ENCODE measurements around the gene SMAD5. TPM values are rescaled to one million over a fixed set of nuclear protein-coding genes. Genes with fewer than 3 reads are reported as not detected.

SMAD5 gene
- total RNA-seq, 1 experiment from 2014 or later: 69.3 TPM

DNA sequence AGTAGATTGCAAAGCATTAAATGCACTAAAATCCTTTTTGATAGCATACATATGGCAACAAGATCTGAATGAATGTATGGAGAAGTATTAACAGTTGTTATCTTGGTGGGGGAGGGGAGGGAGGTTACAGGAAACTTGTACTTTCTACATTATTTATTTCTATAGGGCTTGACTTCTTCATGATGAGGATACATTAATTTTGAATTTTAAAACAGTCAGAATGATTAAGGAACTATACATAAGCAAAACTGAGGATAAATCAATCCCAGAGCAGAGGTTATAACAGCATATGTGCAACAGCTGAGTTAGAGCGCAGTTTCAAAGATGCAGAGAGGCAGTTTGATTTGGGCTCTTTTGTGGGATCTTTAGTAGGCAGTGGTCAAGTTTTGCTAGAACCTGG, 23.9 kb upstream of the SMAD5 start:
- H3K36me3 Mint-ChIP-seq (ENCODE audit: insufficient read depth in 1 of 3, low read depth in 3 of 3): no peaks in the 10 kb centered on the region
- H3K9me3 Mint-ChIP-seq: no peaks in the 10 kb centered on the region; a peak in 1 of 5 replicates
- Histone ChIP-seq H3K56ac (ENCODE audit: insufficient read length, low read depth, low read length) (no peak overlapping the region), H2AK5ac (ENCODE audit: insufficient read length, low read length) (no peak overlapping the region), H3K23me2 (ENCODE audit: insufficient read length, low read depth, low read length, poor library complexity, severe bottlenecking) (no peaks in the 10 kb centered on the region), H3T11ph (ENCODE audit: low read length) (no peak overlapping the region), H3K79me1 (ENCODE audit: insufficient read depth, low read depth, low read length, poor library complexity, severe bottlenecking) (no peaks in the 10 kb centered on the region), H3K18ac (ENCODE audit: insufficient read length, low read depth, low read length) (no peak overlapping the region), H3K9ac (ENCODE audit: extremely low read depth, insufficient read length, low read length) (no peak overlapping the region), H4K5ac (ENCODE audit: insufficient read length, low read depth, low read length) (no peak overlapping the region), H3K27me3 (ENCODE audit: insufficient read depth, low read length) (no peaks in the 10 kb centered on the region), H3K4me1 (ENCODE audit: insufficient read depth, low read length) (peaks cover 3% of the 10 kb centered on the region; the same call in 1 of the 2 replicates), H2BK12ac (ENCODE audit: insufficient read length, low read depth, low read length) (no peak overlapping the region), H3K23ac (ENCODE audit: insufficient read length, low read depth, low read length) (no peak overlapping the region), H2BK120ac (ENCODE audit: low read depth, low read length, poor library complexity, severe bottlenecking) (no peak overlapping the region), H3K4me2 (ENCODE audit: insufficient read depth, insufficient read length, low read length) (no peak overlapping the region), H2BK20ac (ENCODE audit: low read depth, low read length, poor library complexity, severe bottlenecking) (no peak overlapping the region), H2AFZ (ENCODE audit: low read length) (no peak overlapping the region), H4K20me1 (ENCODE audit: control insufficient read depth, insufficient read depth, insufficient read length) (no peaks in the 10 kb centered on the region), H4K91ac (ENCODE audit: insufficient read length, low read depth, low read length) (no peak overlapping the region), H3K14ac (ENCODE audit: insufficient read depth, low read length) (no peak overlapping the region), H2BK15ac (ENCODE audit: low read depth, low read length) (no peak overlapping the region), H4K8ac (replicated peaks; ENCODE audit: insufficient read length, low read depth, low read length) (no peak overlapping the region), H3K9me3 (ENCODE audit: control insufficient read depth, low read depth, low read length) (no peaks in the 10 kb centered on the region), H2BK5ac (ENCODE audit: insufficient read length, low read length) (no peak overlapping the region), H3K27ac (ENCODE audit: insufficient read length, low read depth, low read length) (no peak overlapping the region), H3K4ac (ENCODE audit: low read depth, low read length) (no peak overlapping the region), H3K79me2 (ENCODE audit: insufficient read depth, low read length) (no peaks in the 10 kb centered on the region)
- TF ChIP-seq, protein P1, sequence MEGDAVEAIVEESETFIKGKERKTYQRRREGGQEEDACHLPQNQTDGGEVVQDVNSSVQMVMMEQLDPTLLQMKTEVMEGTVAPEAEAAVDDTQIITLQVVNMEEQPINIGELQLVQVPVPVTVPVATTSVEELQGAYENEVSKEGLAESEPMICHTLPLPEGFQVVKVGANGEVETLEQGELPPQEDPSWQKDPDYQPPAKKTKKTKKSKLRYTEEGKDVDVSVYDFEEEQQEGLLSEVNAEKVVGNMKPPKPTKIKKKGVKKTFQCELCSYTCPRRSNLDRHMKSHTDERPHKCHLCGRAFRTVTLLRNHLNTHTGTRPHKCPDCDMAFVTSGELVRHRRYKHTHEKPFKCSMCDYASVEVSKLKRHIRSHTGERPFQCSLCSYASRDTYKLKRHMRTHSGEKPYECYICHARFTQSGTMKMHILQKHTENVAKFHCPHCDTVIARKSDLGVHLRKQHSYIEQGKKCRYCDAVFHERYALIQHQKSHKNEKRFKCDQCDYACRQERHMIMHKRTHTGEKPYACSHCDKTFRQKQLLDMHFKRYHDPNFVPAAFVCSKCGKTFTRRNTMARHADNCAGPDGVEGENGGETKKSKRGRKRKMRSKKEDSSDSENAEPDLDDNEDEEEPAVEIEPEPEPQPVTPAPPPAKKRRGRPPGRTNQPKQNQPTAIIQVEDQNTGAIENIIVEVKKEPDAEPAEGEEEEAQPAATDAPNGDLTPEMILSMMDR (conservative IDR thresholded peaks at IDR 0.05): no peak
- H3K27ac Mint-ChIP-seq: no peak overlapping the region
- peaks cover 4% of the 10 kb centered on the region for H3K27me3 Mint-ChIP-seq (ENCODE audit: low read depth)
- no CpG with 5 or more reads among the region's 1 CpG for WGBS (ENCODE audit: extremely low coverage, insufficient read length, low lambda C conversion rate)
- no peak for DNase-seq
- peaks cover 22 to 24% of the 10 kb centered on the region in 2 experiments for H3K4me1 Mint-ChIP-seq
- H3K4me3 Mint-ChIP-seq: no peak overlapping the region

Measured in H9 (cell line).